Lung (tissue), 12 donors: ENCODE measurements around the gene LRRC56. TPM values are rescaled to one million over a fixed set of nuclear protein-coding genes. Genes with fewer than 3 reads are reported as not detected.

Source experiments
- ATAC-seq: fragments of 200-7000 bp; cut with Tn5 transposase; one replicate; pipeline ENCODE4 v1.9.1; 2020; ENCODE audit warnings: moderate number of reproducible peaks; ENCODE audit not compliant: insufficient read depth, low FRiP score
- DNase-seq, 3 donors: peaks; one replicate each; pipeline ENCODE4 v3.0.0-alpha.2; 2013 to 2017
- H3K27ac ChIP-seq, 2 donors: one replicate each; pipeline ENCODE4 v1.5.1; 2013; ENCODE audit warnings: mild to moderate bottlenecking in 2 of 2, moderate library complexity in 2 of 2, control low read depth in 1 of 2, inconsistent platforms in 1 of 2, low read depth in 1 of 2, low read length in 1 of 2
- H3K27me3 ChIP-seq, 3 donors: one replicate each; pipeline ENCODE4 v1.5.1; 2013; ENCODE audit warnings: low read length in 2 of 3; ENCODE audit not compliant: control insufficient read depth in 3 of 3, insufficient read depth in 3 of 3
- H3K36me3 ChIP-seq, 4 donors: one replicate each; pipeline ENCODE4 v1.5.1; 2013; ENCODE audit warnings: low read length in 4 of 4, mild to moderate bottlenecking in 1 of 4, moderate library complexity in 1 of 4; ENCODE audit not compliant: control insufficient read depth in 4 of 4, insufficient read depth in 4 of 4
- H3K4me1 ChIP-seq, 5 donors: one replicate each; pipeline ENCODE4 v1.5.1; 2013; ENCODE audit warnings: low read length in 5 of 5, mild to moderate bottlenecking in 2 of 5, moderate library complexity in 1 of 5; ENCODE audit not compliant: control insufficient read depth in 5 of 5, insufficient read depth in 5 of 5
- H3K4me3 ChIP-seq: one replicate; pipeline ENCODE4 v1.5.1; 2013; ENCODE audit warnings: mild to moderate bottlenecking, control low read depth, moderate library complexity
- H3K9ac ChIP-seq, 2 donors: one replicate each; pipeline ENCODE4 v1.5.1; 2013; ENCODE audit warnings: low read length in 2 of 2, control low read depth in 1 of 2; ENCODE audit not compliant: insufficient read depth in 1 of 2
- H3K9me3 ChIP-seq, 4 donors: one replicate each; pipeline ENCODE4 v1.5.1; 2013; ENCODE audit warnings: low read length in 3 of 4, mild to moderate bottlenecking in 1 of 4, moderate library complexity in 1 of 4; ENCODE audit not compliant: control insufficient read depth in 4 of 4, insufficient read depth in 3 of 4
- CTCF ChIP-seq: IDR thresholded peaks from 2 replicates; pipeline ENCODE4 v1.5.1; 2012; ENCODE audit warnings: mild to moderate bottlenecking; ENCODE audit errors: control extremely low read depth, extremely low read depth
- WGBS, 2 donors: extraction: QIAGEN DNeasy Blood & Tissue Kit; methylation state at CpG; one replicate each; pipeline ENCODE4 v1.1.7; 2013; 5-methylcytosine and 5-hydroxymethylcytosine counted together
- polyA plus RNA-seq, 2 donors: library from polyadenylated mRNA; stranded (reverse); fragments of 200-250 nt; gene quantifications; one replicate each; pipeline ENCODE4 v1.2.1, GENCODE V29; 2013
- total RNA-seq, 2 donors: library from RNA; depleted of rRNA in 1 of 2; stranded (reverse); fragments of >200 nt in 1 of 2; gene quantifications; one replicate each; pipeline ENCODE4 v1.2.1, GENCODE V29; 2014 to 2021
- donor health status: control.
- donor health status: control.
- donor health status: Bipolar disorder and iron deficiency.
- donor health status: healthy.
- donor health status: DM: yes; HTN: yes; CAD: no.

LRRC56 gene
- total and polyA plus RNA-seq, 4 donors: 3.4 to 11.7 (median 4.7) TPM

GRCh38 chr11:545171-545570 lies 7.8 kb downstream of the LRRC56 start:
- TF ChIP-seq CTCF: no peak
- H3K4me3 ChIP-seq: no peak overlapping the region
- DNase-seq (no peak), ATAC-seq (no peak)
- H3K9me3 ChIP-seq: no peaks in the 10 kb centered on the region
- H3K27ac ChIP-seq: no peak overlapping the region
- H3K36me3 ChIP-seq: no peaks in the 10 kb centered on the region
- H3K4me1 ChIP-seq: no peaks in the 10 kb centered on the region
- H3K27me3 ChIP-seq: no peaks in the 10 kb centered on the region
- WGBS, 2 donors: 90 to 92% methylated on average over 11 of the region's 11 CpGs
- H3K9ac ChIP-seq: no peak overlapping the region

- no peak for ATAC-seq
- no peaks in the 10 kb centered on the region for H3K36me3 ChIP-seq
- no peak for DNase-seq
- H3K9ac ChIP-seq: no peak overlapping the region
- no peak overlapping the region for H3K4me3 ChIP-seq
- H3K27ac ChIP-seq: no peak overlapping the region
- H3K27me3 ChIP-seq: peaks cover 0 to 1% (median 0%) of the 10 kb centered on the region in 3 donors
- no peak for TF ChIP-seq CTCF
- H3K9me3 ChIP-seq: no peaks in the 10 kb centered on the region
- H3K4me1 ChIP-seq: no peaks in the 10 kb centered on the region
- 89 to 91% methylated on average over 32 of the region's 32 CpGs for WGBS, 2 donors
These were observed 11.6 kb downstream of the LRRC56 start for GRCh38 chr11:548700-549603.

GRCh38 chr11:550021-550745 lies 12.9 kb downstream of the LRRC56 start:
- no peak overlapping the region for H3K9ac ChIP-seq
- peaks cover 0 to 8% (median 0%) of the 10 kb centered on the region in 3 donors for H3K27me3 ChIP-seq
- no peak overlapping the region for H3K27ac ChIP-seq
- no peak for TF ChIP-seq CTCF
- H3K36me3 ChIP-seq: no peaks in the 10 kb centered on the region
- no peaks in the 10 kb centered on the region for H3K9me3 ChIP-seq
- WGBS, 2 donors: 96 to 97% methylated on average over 21 to 25 of the region's 25 CpGs
- ATAC-seq: no peak
- H3K4me1 ChIP-seq: peaks cover 0 to 6% (median 0%) of the 10 kb centered on the region in 5 donors
- no peak for DNase-seq
- no peak overlapping the region for H3K4me3 ChIP-seq
